ENCODE measurements around the gene PPP3R1. TPM values are rescaled to one million over a fixed set of nuclear protein-coding genes. Genes with fewer than 3 reads are reported as not detected.

PPP3R1 gene
- total and polyA plus RNA-seq, 9 of the 15 experiments (the other 6 are each of a cell fraction or from before 2014, with no cell fraction given), result 3.7 to 70.0 (median 24.8) TPM

DNA sequence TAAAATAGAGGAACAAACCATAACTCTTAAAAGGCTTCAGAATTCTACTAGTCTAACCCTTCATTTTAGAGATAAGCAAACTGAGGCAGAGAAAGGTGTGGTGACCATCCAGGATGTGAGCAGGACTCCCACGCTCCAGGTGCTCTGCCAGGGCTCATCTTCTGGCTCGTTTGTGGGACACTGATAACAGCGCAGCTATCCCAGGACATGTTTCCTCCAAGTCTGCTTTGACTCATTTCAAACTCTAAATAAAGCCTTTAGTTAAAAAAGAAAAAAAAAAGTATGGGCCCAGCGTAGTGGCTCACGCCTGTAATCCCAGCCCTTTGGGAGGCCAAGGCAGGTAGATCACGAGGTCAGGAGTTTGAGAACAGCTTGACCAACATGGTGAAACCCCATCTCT, 39.0 kb upstream of the PPP3R1 start (continued):
- TF ChIP-seq, protein P1, sequence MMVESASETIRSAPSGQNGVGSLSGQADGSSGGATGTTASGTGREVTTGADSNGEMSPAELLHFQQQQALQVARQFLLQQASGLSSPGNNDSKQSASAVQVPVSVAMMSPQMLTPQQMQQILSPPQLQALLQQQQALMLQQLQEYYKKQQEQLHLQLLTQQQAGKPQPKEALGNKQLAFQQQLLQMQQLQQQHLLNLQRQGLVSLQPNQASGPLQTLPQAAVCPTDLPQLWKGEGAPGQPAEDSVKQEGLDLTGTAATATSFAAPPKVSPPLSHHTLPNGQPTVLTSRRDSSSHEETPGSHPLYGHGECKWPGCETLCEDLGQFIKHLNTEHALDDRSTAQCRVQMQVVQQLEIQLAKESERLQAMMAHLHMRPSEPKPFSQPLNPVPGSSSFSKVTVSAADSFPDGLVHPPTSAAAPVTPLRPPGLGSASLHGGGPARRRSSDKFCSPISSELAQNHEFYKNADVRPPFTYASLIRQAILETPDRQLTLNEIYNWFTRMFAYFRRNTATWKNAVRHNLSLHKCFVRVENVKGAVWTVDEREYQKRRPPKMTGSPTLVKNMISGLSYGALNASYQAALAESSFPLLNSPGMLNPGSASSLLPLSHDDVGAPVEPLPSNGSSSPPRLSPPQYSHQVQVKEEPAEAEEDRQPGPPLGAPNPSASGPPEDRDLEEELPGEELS (CRISPR knock-in tag; IDR thresholded peaks at IDR 0.05; ENCODE audit: borderline replicate concordance), result no peak
- TF ChIP-seq SMAD1 (IDR thresholded peaks at IDR 0.05; ENCODE audit: low read depth, low read length, partially characterized antibody) (no peak), SOX6 (IDR thresholded peaks at IDR 0.05) (0 out of 2 replicates have a peak, but pooled peaks have one; percentile 26), MAFG (tag; conservative IDR thresholded peaks at IDR 0.05) (no peak), ILK (tag; IDR thresholded peaks at IDR 0.05; ENCODE audit: borderline replicate concordance, low read depth) (no peak), SAP30 (IDR thresholded peaks at IDR 0.05; ENCODE audit: borderline replicate concordance, insufficient read depth, low read depth, low read length, poor library complexity, severe bottlenecking) (no peak)
- TF ChIP-seq, protein P2, sequence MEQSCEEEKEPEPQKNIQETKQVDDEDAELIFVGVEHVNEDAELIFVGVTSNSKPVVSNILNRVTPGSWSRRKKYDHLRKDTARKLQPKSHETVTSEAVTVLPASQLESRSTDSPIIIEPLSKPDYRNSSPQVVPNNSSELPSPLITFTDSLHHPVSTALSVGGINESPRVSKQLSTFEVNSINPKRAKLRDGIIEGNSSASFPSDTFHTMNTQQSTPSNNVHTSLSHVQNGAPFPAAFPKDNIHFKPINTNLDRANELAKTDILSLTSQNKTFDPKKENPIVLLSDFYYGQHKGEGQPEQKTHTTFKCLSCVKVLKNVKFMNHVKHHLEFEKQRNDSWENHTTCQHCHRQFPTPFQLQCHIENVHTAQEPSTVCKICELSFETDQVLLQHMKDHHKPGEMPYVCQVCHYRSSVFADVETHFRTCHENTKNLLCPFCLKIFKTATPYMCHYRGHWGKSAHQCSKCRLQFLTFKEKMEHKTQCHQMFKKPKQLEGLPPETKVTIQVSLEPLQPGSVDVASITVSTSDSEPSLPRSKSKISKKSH (CRISPR knock-in tag; IDR thresholded peaks at IDR 0.05), result no peak
- TF ChIP-seq, protein P3, sequence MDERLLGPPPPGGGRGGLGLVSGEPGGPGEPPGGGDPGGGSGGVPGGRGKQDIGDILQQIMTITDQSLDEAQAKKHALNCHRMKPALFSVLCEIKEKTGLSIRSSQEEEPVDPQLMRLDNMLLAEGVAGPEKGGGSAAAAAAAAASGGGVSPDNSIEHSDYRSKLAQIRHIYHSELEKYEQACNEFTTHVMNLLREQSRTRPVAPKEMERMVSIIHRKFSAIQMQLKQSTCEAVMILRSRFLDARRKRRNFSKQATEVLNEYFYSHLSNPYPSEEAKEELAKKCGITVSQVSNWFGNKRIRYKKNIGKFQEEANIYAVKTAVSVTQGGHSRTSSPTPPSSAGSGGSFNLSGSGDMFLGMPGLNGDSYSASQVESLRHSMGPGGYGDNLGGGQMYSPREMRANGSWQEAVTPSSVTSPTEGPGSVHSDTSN (CRISPR knock-in tag; IDR thresholded peaks at IDR 0.05; ENCODE audit: low read depth), result no peak
- TF ChIP-seq, protein P3 (tag; conservative IDR thresholded peaks at IDR 0.05; ENCODE audit: low read depth), result no peak
- TF ChIP-seq, protein P4, sequence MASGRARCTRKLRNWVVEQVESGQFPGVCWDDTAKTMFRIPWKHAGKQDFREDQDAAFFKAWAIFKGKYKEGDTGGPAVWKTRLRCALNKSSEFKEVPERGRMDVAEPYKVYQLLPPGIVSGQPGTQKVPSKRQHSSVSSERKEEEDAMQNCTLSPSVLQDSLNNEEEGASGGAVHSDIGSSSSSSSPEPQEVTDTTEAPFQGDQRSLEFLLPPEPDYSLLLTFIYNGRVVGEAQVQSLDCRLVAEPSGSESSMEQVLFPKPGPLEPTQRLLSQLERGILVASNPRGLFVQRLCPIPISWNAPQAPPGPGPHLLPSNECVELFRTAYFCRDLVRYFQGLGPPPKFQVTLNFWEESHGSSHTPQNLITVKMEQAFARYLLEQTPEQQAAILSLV (tag; IDR thresholded peaks at IDR 0.05), result no peak

Data from K562 (cell line).